Rectal smooth muscle tissue (tissue), 1 donor: ENCODE results near the gene PAPOLG.

Experiments
- H3K27ac ChIP-seq: one replicate; pipeline ENCODE4 v1.7.0; 2013; ENCODE audit warnings: low read depth, low read length, inconsistent platforms
- H3K27me3 ChIP-seq: one replicate; pipeline ENCODE4 v1.7.0; 2013; ENCODE audit warnings: low read length; ENCODE audit not compliant: control insufficient read depth, insufficient read depth
- H3K36me3 ChIP-seq: one replicate; pipeline ENCODE4 v1.7.0; 2013; ENCODE audit warnings: low read length; ENCODE audit not compliant: control insufficient read depth, insufficient read depth
- H3K4me1 ChIP-seq: one replicate; pipeline ENCODE4 v1.7.0; 2013; ENCODE audit warnings: low read length; ENCODE audit not compliant: control insufficient read depth, insufficient read depth
- H3K4me3 ChIP-seq: one replicate; pipeline ENCODE4 v1.7.0; 2013; ENCODE audit warnings: low read length
- H3K9ac ChIP-seq: one replicate; pipeline ENCODE4 v1.7.0; 2013; ENCODE audit warnings: low read length

The PAPOLG gene

GRCh38 chr2:60741576-60741975, 14.5 kb upstream of the PAPOLG start:
- H3K27me3 ChIP-seq, result no peaks in the 10 kb centered on the region
- no peaks in the 10 kb centered on the region for H3K36me3 ChIP-seq
- H3K9ac ChIP-seq, result no peak overlapping the region
- H3K4me1 ChIP-seq, result no peaks in the 10 kb centered on the region
- no peak overlapping the region for H3K4me3 ChIP-seq
- H3K27ac ChIP-seq, result no peak overlapping the region

GRCh38 chr2:60742419-60742818, 13.6 kb upstream of the PAPOLG start:
- Histone ChIP-seq H3K27me3 (no peaks in the 10 kb centered on the region), H3K9ac (no peak overlapping the region), H3K4me1 (no peaks in the 10 kb centered on the region), H3K4me3 (no peak overlapping the region), H3K36me3 (no peaks in the 10 kb centered on the region), H3K27ac (no peak overlapping the region)

- no peak overlapping the region for H3K9ac ChIP-seq
- no peaks in the 10 kb centered on the region for H3K27me3 ChIP-seq
- no peaks in the 10 kb centered on the region for H3K4me1 ChIP-seq
- H3K36me3 ChIP-seq, result no peaks in the 10 kb centered on the region
- no peak overlapping the region for H3K4me3 ChIP-seq
- H3K27ac ChIP-seq, result no peak overlapping the region
Observed at GRCh38 chr2:60745330-60745729, 10.7 kb upstream of the PAPOLG start.

- Histone ChIP-seq H3K27me3 (no peaks in the 10 kb centered on the region), H3K36me3 (no peaks in the 10 kb centered on the region), H3K27ac (no peak overlapping the region)
Observed at GRCh38 chr2:60745761-60746160, 10.3 kb upstream of the PAPOLG start.

GRCh38 chr2:60746318-60746717, 9.8 kb upstream of the PAPOLG start:
- Histone ChIP-seq H3K9ac (no peak overlapping the region), H3K36me3 (no peaks in the 10 kb centered on the region), H3K27me3 (no peaks in the 10 kb centered on the region)

More at GRCh38 chr2:60745761-60746160, 10.3 kb upstream of the PAPOLG start:
- H3K4me1 ChIP-seq, result no peaks in the 10 kb centered on the region
- H3K9ac ChIP-seq, result no peak overlapping the region
- no peak overlapping the region for H3K4me3 ChIP-seq

GRCh38 chr2:60759654-60760053, 3.6 kb downstream of the PAPOLG start:
- Histone ChIP-seq H3K36me3 (peaks cover 2% of the 10 kb centered on the region), H3K4me3 (no peak overlapping the region), H3K27ac (no peak overlapping the region), H3K9ac (no peak overlapping the region), H3K27me3 (no peaks in the 10 kb centered on the region), H3K4me1 (no peaks in the 10 kb centered on the region)

More at GRCh38 chr2:60746318-60746717, 9.8 kb upstream of the PAPOLG start:
- no peak overlapping the region for H3K4me3 ChIP-seq
- no peak overlapping the region for H3K27ac ChIP-seq
- H3K4me1 ChIP-seq, result no peaks in the 10 kb centered on the region

- peaks cover 6% of the 10 kb centered on the region for H3K36me3 ChIP-seq
- no peaks in the 10 kb centered on the region for H3K4me1 ChIP-seq
- no peaks in the 10 kb centered on the region for H3K27me3 ChIP-seq
- no peak overlapping the region for H3K27ac ChIP-seq
- H3K4me3 ChIP-seq, result no peak overlapping the region
- H3K9ac ChIP-seq, result no peak overlapping the region
Observed at GRCh38 chr2:60764736-60765534, 8.9 kb downstream of the PAPOLG start.

- Histone ChIP-seq H3K36me3 (peaks cover 6% of the 10 kb centered on the region), H3K9ac (no peak overlapping the region), H3K27ac (no peak overlapping the region), H3K4me1 (no peaks in the 10 kb centered on the region), H3K27me3 (no peaks in the 10 kb centered on the region), H3K4me3 (no peak overlapping the region)
Observed at GRCh38 chr2:60766283-60766682, 10.2 kb downstream of the PAPOLG start.

- no peaks in the 10 kb centered on the region for H3K4me1 ChIP-seq
- no peak overlapping the region for H3K4me3 ChIP-seq
- H3K27me3 ChIP-seq, result no peaks in the 10 kb centered on the region
- H3K36me3 ChIP-seq, result peaks cover 6% of the 10 kb centered on the region
- H3K9ac ChIP-seq, result no peak overlapping the region
- no peak overlapping the region for H3K27ac ChIP-seq
Observed at GRCh38 chr2:60771508-60771907, 15.4 kb downstream of the PAPOLG start.

- H3K27me3 ChIP-seq, result no peaks in the 10 kb centered on the region
- no peak overlapping the region for H3K27ac ChIP-seq
- H3K36me3 ChIP-seq, result peaks cover 6% of the 10 kb centered on the region
- H3K4me1 ChIP-seq, result no peaks in the 10 kb centered on the region
- no peak overlapping the region for H3K4me3 ChIP-seq
- H3K9ac ChIP-seq, result no peak overlapping the region
Observed at GRCh38 chr2:60775048-60775639, 19.1 kb downstream of the PAPOLG start.

GRCh38 chr2:60778352-60778751, 22.3 kb downstream of the PAPOLG start:
- no peak overlapping the region for H3K4me3 ChIP-seq
- peaks cover 6% of the 10 kb centered on the region for H3K36me3 ChIP-seq
- no peak overlapping the region for H3K27ac ChIP-seq
- H3K4me1 ChIP-seq, result no peaks in the 10 kb centered on the region
- no peaks in the 10 kb centered on the region for H3K27me3 ChIP-seq
- H3K9ac ChIP-seq, result no peak overlapping the region

GRCh38 chr2:60779426-60779825, 23.4 kb downstream of the PAPOLG start:
- H3K27ac ChIP-seq, result no peak overlapping the region
- H3K9ac ChIP-seq, result no peak overlapping the region
- no peaks in the 10 kb centered on the region for H3K27me3 ChIP-seq
- no peaks in the 10 kb centered on the region for H3K4me1 ChIP-seq
- H3K36me3 ChIP-seq, result peaks cover 6% of the 10 kb centered on the region
- no peak overlapping the region for H3K4me3 ChIP-seq

GRCh38 chr2:60780721-60781120, 24.7 kb downstream of the PAPOLG start:
- H3K27ac ChIP-seq, result no peak overlapping the region
- H3K36me3 ChIP-seq, result peaks cover 3% of the 10 kb centered on the region
- H3K4me1 ChIP-seq, result no peaks in the 10 kb centered on the region
- H3K9ac ChIP-seq, result no peak overlapping the region
- no peak overlapping the region for H3K4me3 ChIP-seq
- no peaks in the 10 kb centered on the region for H3K27me3 ChIP-seq
